Measurements from ENCODE around the gene CCDC187.
"Not testable (repeated sequence)": the region's sequence is repeated elsewhere in the genome, so short reads cannot be mapped to it uniquely, and the experiment has no call there.

DNA sequence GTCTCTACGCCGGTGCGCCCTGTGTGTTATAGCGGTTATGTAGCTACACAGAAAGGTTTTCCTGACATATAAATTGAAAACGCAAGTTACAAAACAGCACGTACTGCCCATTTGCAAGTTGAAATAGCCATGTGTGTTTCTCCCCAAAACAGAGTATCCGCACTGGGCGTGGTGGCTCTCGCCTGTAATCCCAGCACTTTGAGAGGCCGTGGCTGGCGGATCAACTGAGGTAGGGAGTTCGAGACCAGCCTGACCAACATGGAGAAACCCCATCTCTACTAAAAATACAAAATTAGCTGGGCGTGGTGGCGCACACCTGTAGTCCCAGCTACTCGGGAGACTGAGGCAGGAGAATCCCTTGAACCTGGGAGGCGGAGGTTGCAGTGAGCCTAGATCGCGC lies 37.3 kb downstream of the CCDC187 start:
- not testable (repeated sequence) for TF ChIP-seq PAX5 (IDR thresholded peaks at IDR 0.05; ENCODE audit: insufficient read depth, low read length, severe bottlenecking); TAF1 (IDR thresholded peaks at IDR 0.05; ENCODE audit: low read depth, low read length); POLR2AphosphoS5 (IDR thresholded peaks at IDR 0.05; ENCODE audit: low read depth, low read length); POLR2A (IDR thresholded peaks at IDR 0.05; ENCODE audit: low read depth, low read length); SPI1 (IDR thresholded peaks at IDR 0.05; ENCODE audit: low read depth, low read length)

Data from GM12891 (cell line).